Stimulated activated CD4-positive, alpha-beta T cell treated with anti-CD3 and anti-CD28 coated beads, Interleukin-4, amount 100 ng/mL, for 48 hours (primary cell): ENCODE data around the gene PPP4R2.
"Not testable (repeated sequence)": the region's sequence is repeated elsewhere in the genome, so short reads cannot be mapped to it uniquely, and the experiment has no call there.

Source experiments
- DNase-seq, 2 donors: peaks; one replicate each; pipeline ENCODE4 v3.0.0-alpha.2; 2020; ENCODE audit warnings: low read depth in 2 of 2

PPP4R2 gene

DNA sequence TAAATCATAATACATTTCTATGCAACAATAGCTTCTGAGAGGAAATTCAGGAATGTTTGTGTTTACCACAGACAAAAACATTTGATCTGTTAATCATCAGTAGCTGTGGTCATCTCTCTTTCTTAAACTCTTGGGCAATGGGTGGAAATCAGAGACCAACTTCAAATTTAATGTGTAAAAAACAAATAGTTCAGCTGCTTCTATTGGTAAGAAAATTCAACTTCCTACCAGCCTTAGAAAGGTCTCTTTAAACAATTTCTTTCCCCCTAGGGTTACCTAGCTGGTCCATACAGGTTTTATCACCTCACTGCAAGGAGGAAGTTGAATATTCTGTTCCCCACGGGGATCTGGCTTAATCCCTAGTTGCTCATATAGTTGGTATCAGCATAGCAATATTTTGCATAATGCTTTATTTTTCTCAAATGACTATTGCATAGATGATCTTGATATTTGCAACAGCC is 20.3 kb upstream of the PPP4R2 start:
- no peak for DNase-seq

DNA sequence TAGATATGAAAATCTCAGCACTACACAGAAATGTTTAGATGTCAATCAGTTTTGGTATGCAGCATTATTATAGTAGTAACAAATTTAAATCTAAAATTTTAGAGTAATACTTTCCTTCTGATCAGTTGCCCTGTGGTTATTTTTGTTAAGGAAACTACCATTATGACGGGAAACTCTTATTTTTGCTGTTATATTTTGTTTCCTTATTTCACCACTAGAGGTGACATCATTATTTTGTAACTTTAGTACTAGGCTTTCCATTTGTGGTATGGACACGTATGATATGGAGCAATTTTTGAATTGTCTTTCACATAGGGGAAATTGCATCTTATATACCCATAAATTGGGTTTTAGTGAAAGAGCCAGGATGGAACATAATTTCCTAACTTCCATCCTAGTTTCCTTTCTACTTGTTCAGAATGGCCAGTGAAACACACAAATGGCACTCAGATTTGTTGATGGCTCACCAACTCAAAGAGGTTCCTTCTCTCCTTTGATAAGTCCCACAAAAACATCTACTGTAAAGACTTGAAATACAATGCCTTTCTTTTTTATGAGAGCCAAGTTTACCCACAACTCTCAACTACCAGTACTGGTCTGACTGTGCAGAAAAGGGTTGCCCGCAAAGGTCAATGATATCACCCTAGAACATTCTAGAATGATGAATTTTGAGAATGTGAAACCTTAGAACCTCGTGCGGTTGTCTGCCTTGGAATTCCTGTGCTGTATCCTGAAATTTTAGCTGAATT is 19.4 kb upstream of the PPP4R2 start:
- DNase-seq: no peak

DNA sequence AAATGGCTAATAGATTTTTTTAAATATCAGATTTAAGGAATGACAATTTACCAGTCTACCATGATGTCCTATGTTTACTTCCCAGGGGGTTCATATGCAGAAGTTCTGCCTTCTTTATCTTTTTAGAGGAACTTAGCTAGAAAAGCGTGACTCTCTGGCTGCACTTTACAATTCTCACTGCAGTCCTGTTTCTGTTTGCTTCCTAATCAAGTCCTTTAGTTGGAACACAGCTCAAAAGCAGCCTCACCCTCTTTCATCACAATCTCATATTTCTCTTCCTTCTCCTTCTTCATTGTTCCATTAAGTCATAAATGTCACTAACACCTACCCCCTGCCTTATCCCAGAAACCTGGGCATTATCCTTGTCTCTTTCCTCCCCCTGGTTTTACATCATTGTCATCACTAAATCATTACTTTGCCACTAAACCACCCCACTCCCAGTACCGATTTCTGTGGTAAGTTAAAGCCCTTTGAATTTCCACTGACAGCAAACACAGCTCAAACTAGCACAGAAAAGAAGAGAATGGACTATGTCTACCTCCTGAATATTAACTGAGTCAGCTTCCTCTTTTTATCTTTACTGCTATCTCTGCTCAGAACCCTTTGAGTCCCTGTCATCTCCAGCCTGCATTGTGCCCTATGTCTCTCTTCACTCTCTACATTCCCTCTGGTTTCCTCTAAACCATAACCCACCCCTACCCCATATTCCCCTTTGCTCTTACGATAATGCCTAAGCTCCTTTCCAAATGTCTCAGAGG is 13.8 kb upstream of the PPP4R2 start:
- DNase-seq: no peak

DNA sequence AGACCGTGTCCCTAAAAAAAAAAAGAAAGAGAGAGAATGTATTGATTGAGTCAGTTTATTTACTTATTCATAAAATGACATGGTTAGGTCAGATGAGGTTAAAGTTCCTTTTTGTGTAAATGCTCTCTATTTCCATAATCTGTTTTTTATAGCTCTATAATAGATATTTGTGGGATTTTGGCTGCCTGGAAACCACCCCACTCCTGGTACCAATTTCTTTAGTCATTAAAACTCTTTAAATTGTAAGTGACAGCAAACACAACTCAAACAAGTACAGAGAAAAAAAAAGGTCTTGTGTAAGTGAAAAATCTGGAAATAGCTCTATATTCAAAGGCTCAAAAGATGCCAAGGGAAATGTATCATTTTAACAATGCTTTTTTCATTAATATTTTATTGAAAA is 11.0 kb upstream of the PPP4R2 start:
- no peak for DNase-seq

DNA sequence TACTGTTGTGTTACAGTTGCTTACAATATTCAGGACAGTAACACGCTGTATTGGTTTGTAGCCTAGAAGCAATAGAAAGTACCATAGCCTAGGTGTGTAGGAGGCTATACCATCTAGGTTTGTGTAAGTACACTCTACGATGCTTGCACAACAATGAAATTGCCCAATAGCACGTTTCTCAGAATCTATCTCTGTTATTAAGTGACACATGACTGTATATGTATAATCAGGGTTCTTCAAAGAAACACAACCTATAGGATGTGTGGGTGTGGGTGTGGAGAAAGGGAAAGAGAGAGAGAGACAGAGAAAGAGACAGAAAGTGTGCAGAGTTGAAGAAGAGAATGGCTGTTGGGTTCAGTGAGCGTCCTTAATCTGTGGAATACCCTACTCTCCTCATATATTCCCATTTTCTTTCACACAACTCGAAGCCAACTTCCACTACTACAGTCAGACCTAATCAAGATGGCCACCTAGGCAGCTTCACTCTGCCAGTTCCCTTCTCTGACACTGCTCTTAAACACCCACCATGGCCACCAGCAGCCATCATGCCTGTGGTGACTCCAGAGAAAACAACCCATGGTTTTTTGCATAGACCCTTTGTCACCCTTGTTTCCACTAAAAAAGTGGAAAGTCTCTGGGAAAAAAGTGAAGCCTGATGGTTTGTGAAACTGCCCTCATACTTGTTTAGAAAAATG is 5.8 kb upstream of the PPP4R2 start:
- DNase-seq: no peak

DNA sequence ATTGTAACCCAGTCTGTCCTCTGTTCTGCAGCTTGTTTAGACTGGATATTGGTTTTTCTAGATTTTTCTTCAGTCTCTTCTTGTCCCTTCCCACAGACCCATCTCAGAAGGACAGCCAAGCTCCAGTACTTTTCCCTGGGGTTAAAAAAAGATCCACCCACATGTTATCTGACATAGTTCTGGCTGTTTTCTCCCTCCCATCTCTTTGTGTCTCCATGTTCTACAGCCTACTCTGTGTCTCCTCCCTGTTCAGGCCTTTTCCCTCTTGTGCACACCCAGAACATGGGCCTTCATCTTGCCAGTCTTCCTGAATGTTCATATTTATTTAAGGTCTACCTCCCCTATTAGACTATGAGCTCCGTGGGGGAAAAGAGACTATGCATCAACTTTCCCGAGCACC is 5.1 kb upstream of the PPP4R2 start:
- DNase-seq: no peak

DNA sequence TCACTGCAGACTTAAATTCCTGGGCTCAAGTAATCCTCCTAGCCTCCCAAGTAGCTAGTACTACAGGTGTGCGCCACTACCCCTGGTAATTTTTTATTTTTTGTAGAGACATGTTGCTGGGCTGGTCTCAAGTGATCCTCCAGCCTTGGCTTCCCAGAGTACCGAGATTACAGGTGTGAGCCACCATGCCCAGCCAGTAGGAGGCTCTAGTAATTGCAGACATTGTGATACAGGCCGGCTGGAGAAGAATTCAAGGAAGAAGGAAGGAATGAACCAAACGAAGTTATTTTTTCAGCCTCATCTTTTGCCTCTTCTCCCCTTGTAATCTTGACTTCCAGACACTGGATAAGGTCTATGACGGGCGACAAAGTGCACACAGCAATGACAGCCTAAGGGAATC is 3.2 kb upstream of the PPP4R2 start:
- no peak for DNase-seq

DNA sequence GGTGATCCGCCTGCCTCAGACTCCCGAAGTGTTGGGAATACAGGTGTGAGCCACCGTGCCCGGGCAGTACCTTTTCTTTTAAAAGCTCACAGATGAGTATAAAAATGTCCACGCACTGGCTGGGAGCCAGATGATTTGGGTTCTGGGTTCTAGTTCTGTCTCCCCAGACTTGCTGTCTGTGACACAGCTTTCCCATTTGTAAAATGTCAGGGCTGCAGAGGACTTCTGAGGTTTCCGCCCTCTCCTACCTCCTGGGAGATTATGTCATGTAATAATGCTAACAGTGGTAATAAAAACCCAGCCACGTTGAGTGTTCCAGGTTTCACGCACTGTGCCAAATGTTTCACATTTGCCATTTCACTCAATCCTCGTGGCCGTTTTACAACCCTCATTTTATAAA is 1.3 kb upstream of the PPP4R2 start:
- DNase-seq: no peak

DNA sequence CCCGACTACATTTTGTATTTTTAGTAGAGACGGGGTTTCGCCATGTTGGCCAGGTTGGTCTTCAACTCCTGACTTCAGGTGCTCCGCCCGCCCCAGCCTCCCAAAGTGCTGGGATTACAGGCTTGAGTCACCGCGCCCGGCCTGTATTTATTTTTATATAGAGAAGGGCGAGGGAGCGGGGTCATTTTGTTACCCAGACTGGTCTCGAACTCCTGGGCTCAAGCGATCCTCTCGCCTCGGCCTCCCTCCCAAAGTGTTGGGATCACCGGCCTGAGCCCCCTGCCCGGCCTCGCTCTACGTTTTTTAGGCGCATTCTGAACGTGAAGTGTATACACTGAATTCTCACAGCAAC is 514 bp upstream of the PPP4R2 start:
- no peak for DNase-seq

DNA sequence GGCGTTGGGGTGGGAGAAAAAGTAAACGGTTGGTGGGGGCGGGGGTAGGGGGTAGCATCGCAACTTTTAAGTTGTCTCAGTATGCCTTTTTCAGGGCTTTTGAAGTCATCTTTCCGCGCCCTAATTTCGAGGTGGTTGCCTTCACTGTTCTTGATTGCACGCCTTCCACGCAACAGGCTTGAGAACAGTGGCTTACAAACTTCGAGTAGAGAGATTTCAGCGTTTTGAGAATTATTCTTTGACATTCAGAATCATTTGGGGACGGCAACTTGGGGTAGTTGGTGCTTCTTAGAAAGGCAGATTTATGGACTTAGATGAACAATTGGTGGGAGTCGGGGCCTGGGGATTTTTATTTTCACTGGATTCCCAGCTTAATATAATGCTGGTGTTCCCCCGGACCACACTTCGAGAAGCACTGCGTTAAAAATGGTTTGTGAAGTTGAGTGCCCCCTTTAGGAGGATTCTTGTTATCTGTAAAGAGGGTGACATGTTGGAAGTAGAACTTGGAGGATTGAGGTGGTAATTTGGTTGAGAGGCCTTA is 880 bp downstream of the PPP4R2 start:
- peak in 1 of 2 donors; percentile 11 for DNase-seq

DNA sequence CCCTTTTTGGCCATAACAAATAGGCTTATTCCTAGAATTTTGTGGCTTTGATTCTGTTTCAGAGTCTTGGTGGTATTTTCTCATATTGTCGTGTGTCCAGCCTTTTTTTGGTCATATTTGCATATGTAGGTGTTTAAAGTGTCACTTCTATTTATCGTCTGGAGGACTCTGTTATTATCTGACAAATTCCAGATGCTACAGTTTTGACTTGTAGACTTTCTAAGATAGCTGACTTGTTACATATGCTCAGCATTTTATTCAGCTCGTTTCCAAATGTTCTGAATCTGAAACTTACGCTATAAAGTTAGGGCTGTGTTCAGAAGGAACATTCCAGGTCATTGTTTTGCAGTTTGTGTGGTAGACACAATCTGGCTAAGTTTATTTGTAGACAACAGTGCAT is 1.9 kb downstream of the PPP4R2 start:
- DNase-seq: no peak

DNA sequence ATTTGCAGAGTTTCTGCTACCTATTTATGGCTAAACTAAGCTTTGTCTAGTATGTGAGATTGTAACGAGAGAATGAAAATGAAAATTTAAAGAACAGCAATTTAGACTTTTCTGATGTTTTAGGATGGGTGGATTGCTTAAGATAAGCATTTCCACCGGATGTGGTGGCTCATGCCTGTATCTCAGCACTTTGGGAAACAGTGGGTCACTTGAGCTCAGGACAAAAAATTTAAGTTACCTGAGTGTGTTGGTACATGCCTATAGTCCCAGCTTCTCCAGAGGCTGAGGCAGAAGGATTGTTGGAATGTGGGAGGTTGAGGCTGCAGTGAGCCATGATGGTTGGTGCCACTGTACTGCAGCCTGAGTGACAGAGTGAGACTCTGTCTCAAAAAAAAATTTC is 3.3 kb downstream of the PPP4R2 start:
- no peak for DNase-seq

DNA sequence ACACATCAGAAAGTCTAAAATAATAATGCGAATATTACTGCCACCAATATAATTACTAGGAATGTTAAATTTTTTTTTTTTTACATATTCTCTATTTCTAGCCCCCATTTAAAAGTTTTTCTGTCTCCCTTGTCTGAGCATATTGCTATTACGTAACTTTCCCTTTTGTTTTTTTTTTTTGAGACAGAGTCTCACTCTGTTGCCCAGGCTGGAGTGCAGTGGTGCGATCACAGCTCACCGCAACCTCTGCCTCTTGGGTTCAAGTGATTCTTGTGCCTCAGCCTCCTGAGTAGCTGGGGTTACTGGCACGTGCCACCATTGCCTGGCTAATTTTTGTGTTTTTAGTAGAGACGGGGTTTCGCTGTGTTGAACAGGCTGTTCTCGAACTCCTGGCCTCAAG is 6.4 kb downstream of the PPP4R2 start:
- DNase-seq: not testable (repeated sequence)

DNA sequence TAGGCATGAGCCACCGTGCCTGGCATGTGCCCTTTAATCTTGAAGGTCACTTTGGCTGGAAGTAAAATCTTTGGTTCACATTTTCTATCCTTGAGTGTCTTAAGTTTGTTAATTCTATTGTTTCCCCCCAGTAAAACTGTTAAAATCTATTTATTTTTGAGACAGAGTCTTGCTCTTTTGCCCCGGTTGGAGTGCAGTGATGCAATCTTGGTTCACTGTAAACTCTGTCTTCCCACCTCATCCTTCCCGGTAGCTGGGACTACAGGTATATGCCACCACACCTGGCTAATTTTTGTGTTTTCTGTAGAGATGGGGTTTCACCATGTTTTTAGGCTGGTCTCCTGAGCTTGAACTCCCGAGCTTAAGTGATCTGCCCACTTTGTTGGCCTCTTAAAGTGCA is 7.7 kb downstream of the PPP4R2 start:
- DNase-seq: no peak

DNA sequence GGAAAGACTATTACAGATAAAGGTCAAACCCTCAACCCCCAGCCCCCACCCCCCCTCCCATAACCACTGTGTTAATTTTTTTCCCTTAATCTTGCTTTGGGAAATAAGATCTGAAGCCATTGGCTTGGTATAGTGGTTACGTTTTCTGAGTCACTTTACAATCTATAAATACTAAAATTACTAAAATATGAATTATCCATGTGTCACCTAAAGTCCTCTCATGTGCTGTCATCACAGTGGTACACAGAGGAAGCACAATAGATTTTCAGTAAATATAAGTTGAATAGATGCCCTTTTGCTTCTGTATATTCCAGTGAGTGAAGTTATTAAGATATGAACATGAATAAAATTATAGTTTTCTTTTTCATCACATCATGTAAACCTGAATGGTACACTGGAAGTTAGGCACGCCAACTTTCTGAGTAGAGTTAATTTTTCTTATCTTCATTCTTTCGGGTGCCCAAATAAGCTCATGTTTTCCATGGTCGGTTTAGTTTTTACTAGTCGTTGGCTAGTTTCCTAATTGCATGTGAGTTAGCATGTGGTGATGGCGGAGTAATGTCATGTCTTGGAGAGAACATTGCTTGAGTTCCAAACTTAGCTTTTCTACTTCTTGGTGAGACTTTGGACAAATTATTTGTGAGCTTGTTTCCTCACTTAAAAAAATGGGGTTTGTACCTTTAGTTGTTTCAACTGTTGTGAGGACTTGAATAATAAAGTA is 11.5 kb downstream of the PPP4R2 start:
- no peak for DNase-seq

DNA sequence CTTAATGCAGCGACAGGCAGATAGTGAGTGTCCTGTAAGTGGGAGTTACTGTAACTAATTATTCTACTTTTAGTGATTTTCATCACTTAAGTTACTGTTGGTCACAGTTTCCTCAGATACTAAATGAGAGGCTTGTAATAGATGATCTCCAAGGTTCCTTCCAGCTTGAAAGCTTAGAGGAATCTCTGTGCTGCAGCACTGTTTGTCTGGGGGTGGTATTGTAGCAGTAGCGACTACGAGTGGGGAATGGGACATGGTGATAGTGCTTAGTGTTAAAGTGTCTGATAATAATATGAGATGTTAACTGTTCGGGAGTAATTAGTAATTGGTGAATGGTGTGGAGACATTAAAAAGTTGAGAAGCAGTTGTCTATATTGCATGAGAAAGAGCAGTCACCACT is 12.4 kb downstream of the PPP4R2 start:
- DNase-seq: no peak

DNA sequence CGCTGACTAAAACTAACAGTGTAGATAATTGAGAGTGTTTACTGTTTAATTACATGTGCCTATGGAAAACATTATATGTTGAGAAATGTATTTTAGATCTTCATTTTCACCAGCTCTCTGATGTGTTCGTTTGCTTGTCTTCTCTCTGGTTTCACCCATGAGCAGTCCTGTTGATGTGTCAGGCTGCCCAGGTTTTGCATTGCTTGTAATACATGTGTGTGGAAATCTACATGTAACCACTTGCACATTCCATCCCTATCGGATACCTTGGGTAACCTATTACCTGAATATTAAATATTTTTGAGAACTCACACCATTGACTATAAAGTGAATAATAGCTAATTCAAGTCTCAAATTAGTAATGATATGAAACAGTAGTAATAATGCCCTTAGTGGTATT is 13.1 kb downstream of the PPP4R2 start:
- DNase-seq: no peak

DNA sequence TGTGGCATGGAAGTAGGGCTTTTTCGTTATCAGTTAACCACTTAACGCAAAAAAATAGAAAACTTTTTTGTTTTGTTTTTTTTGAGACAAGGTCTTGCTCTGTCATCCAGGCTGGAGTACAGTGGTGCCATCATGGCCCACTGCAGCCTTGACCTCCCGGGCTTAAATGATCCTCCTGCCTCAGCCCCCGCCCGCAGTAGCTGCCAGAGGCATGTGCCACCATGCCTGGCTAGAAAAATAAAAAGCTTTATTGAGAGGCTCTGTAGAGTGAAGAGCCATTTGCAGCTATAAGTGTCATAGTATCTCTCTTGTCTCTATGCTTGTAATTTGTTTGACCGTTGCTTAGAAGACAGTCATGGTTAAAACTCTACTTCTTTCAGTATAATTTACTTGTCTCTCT is 13.5 kb downstream of the PPP4R2 start:
- no peak for DNase-seq

DNA sequence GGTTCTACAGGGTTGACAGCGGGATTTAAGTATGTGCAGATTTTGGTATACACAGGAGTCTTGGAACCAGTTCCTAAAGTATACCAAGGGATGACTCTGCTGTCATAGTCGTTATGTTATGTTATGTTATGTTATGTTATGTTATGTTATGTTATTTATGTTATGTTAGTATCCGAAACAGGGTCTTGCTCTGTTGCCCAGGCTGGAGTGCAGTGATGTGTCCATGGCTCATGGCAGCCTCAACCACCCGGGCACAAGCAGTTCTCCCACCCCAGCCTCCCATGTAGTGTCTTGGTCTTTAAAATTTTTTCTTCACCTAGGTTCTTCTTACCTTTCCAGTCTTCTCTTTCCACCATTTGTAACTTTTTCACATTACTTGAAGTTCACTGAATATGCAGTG is 21.7 kb downstream of the PPP4R2 start:
- DNase-seq: no peak

DNA sequence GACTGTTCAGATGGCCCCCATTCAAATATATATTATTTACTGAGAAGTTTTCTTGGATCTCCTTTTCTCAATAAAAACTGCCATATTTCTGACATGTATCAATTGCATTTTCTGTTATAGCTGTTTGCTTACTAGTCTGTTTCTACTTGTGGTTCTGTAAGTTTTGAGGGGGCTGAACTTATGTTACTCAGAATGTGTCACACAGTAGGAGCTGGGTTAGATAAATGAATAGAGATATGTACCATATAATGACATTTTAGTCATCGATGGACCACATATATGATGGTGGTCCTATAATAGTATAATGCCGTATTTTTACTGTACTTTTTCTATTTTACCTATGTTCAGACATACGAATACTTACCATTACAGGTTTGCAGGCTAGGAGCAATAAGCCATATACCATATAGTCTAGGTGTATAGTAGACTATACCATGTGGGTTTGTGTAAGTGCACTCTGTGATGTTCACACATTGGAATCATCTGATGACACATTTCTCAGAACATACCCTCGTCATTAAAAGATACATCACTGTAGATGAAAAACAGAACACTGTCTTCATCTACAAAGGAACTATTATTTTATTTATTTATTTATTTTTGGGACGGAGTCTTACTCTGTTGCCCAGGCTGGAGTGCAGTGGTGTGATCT is 22.3 kb downstream of the PPP4R2 start:
- no peak for DNase-seq

DNA sequence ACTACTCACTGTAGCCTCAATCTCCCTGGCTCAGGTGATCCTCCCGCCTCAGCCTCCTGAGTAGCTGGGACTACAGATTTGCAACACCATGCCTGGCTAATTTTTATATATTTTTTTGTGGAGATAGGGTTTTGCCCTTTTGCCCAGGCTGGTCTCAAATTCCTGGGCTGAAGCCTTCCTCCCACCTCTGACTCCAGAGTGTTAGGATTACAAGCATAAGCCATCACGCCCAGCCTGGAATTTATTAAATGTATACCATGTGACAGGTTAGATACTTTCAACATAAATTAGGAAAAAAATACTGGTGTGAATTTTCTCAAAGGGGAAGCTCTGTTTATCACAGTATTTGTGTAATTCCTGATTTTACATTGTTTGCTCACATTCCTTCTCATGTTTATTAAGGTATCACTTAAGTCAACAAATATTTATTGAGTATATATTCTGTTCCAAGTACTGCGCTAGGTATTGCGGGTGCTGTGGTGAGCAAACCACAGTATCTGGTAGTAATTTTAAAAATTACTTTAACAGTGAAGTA is 24.8 kb downstream of the PPP4R2 start:
- no peak for DNase-seq
